Measurements from ENCODE around the gene UBE2J1.

- no peak for TF ChIP-seq ZNF76 (tag by site-specific recombination; IDR thresholded peaks at IDR 0.05; ENCODE audit: borderline replicate concordance, low read depth)
- TF ChIP-seq ZNF24 (tag by site-specific recombination; IDR thresholded peaks at IDR 0.05): no peak
- TF ChIP-seq CTCF (tag by site-specific recombination; IDR thresholded peaks at IDR 0.05): no peak
- no peak for TF ChIP-seq ZFP37 (tag by site-specific recombination; IDR thresholded peaks at IDR 0.05)
- no peak for TF ChIP-seq TCF7L2 (IDR thresholded peaks at IDR 0.05; ENCODE audit: borderline replicate concordance, low read depth, low read length)
- no peak for TF ChIP-seq ZNF292 (tag by site-specific recombination; IDR thresholded peaks at IDR 0.05; ENCODE audit: borderline replicate concordance, low read depth)
These were observed 26.1 kb upstream of the UBE2J1 start for GRCh38 chr6:89378628-89379027.

Measured in HEK293 (cell line).